Measurements from ENCODE around the gene ABCG1. TPM values are rescaled to one million over a fixed set of nuclear protein-coding genes. Genes with fewer than 3 reads are reported as not detected.
A peak's percentile ranks its signal among the peaks of the same experiment; 100 is the strongest.

ABCG1 gene
- total and polyA plus RNA-seq, 2 of the 4 experiments (the other 2 are of a cell fraction) = 0.19 to 0.36 TPM

DNA sequence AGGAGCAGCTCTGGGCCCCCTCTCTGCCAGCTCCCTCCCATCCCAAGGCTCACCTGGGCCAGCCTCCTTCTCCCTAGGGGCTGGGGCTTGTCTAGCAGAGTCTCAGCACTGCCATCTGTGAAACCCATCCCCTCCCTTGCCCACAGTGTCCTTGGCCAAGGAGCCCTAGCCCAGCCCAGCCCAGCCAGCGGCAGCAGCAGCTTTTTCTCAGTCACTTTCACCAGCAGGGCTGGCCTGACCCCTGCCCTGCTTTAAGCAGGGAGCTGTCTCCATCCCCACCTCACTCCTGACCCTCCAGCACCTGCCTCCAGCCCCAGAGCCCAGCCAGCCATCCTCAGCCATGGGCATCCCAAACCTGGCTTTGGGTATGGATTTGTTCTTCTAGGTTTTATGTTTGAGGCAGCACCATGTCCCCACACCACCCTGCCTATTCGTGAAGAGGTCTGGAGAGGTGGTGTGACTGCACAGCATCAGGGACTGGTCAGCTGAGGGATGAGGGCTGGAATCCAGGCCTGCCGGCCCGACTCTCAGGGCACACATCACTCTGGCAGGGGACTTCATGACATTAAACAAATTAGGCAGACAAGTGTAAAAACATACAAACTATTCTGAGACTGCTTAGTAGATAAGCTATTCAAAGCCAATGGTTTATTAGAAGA is 36.1 kb upstream of the ABCG1 start:
- ATAC-seq (ENCODE audit: low read depth) (no peak), DNase-seq (no peak)
- Histone ChIP-seq H3K9ac (ENCODE audit: low read depth, low read length) (no peak overlapping the region), H3K9me1 (ENCODE audit: insufficient read depth, low read length) (peaks cover 10% of the 10 kb centered on the region), H3K27ac (ENCODE audit: insufficient read depth, low read length) (no peak overlapping the region), H3K4ac (ENCODE audit: low read depth, low read length) (no peak overlapping the region), H4K5ac (ENCODE audit: low read depth, low read length) (no peak overlapping the region), H2BK15ac (ENCODE audit: low read depth, low read length) (no peak overlapping the region), H3K4me3 (ENCODE audit: insufficient read depth, low read depth, low read length) (no peak overlapping the region), H3K4me2 (ENCODE audit: low read depth, low read length) (no peak overlapping the region), H4K8ac (ENCODE audit: low read depth in 2 of 2, low read length in 2 of 2) (no peak overlapping the region), H3K23ac (ENCODE audit: low read depth, low read length) (no peak overlapping the region), H3K18ac (ENCODE audit: low read depth, low read length) (no peak overlapping the region), H2BK5ac (ENCODE audit: low read depth, low read length, poor library complexity, severe bottlenecking) (peak overlapping the region; percentile 93), H3K14ac (replicated peaks; ENCODE audit: low read depth, low read length) (no peak overlapping the region), H3K27me3 (ENCODE audit: control insufficient read depth, insufficient read depth, low read length) (peaks cover 11% of the 10 kb centered on the region), H4K91ac (ENCODE audit: insufficient read depth, low read depth, low read length) (no peak overlapping the region), H2BK20ac (ENCODE audit: low read depth, low read length) (no peak overlapping the region), H3K4me1 (ENCODE audit: control insufficient read depth, insufficient read depth, low read length) (no peaks in the 10 kb centered on the region), H2AK5ac (ENCODE audit: low read depth, low read length) (no peak overlapping the region; the same call in 1 of the 2 replicates), H2BK120ac (ENCODE audit: low read depth, low read length) (no peak overlapping the region), H3K56ac (ENCODE audit: extremely low read depth, insufficient read depth, low read length) (no peak overlapping the region), H3K9me3 (ENCODE audit: control insufficient read depth, insufficient read depth, low read length) (peaks cover 2% of the 10 kb centered on the region; the same call in 1 of the 2 replicates), H3K79me1 (ENCODE audit: low read depth in 1 of 2, low read length in 2 of 2) (no peaks in the 10 kb centered on the region), H2AK9ac (replicated peaks; ENCODE audit: low read depth, low read length, poor library complexity) (no peak overlapping the region), H2AFZ (replicated peaks; ENCODE audit: low read length, poor library complexity) (no peak overlapping the region), H4K20me1 (ENCODE audit: insufficient read depth, low read length) (no peaks in the 10 kb centered on the region), H3K36me3 (ENCODE audit: control insufficient read depth, insufficient read depth, low read length) (no peaks in the 10 kb centered on the region)
- no TSS peak for BruUV-seq (replicated peaks)
- no CpG with 5 or more reads among the region's 4 CpGs for WGBS, 2 experiments (ENCODE audit: extremely low coverage in 2 of 2, insufficient read length in 1 of 2)
- TF ChIP-seq SMC3 (IDR thresholded peaks at IDR 0.05; ENCODE audit: low read depth, low read length) = no peak
- TF ChIP-seq MXI1 (IDR thresholded peaks at IDR 0.05; ENCODE audit: borderline replicate concordance, low read depth, low read length) = no peak
- TF ChIP-seq RFX5 (IDR thresholded peaks at IDR 0.05; ENCODE audit: low read depth, low read length) = no peak
- TF ChIP-seq BHLHE40 (IDR thresholded peaks at IDR 0.05; ENCODE audit: low read depth, low read length) = no peak
- no peak for TF ChIP-seq MAFK (IDR thresholded peaks at IDR 0.05; ENCODE audit: low read depth, low read length)
- no peak for TF ChIP-seq CTCF (conservative IDR thresholded peaks at IDR 0.05; ENCODE audit: low read depth, low read length)
- TF ChIP-seq CHD1 (IDR thresholded peaks at IDR 0.05; ENCODE audit: low read depth, low read length) = no peak
- no peak for TF ChIP-seq RCOR1 (IDR thresholded peaks at IDR 0.05; ENCODE audit: insufficient replicate concordance, low read length)
- TF ChIP-seq CEBPB (IDR thresholded peaks at IDR 0.05; ENCODE audit: low read depth, low read length) = no peak
- TF ChIP-seq, protein P1, sequence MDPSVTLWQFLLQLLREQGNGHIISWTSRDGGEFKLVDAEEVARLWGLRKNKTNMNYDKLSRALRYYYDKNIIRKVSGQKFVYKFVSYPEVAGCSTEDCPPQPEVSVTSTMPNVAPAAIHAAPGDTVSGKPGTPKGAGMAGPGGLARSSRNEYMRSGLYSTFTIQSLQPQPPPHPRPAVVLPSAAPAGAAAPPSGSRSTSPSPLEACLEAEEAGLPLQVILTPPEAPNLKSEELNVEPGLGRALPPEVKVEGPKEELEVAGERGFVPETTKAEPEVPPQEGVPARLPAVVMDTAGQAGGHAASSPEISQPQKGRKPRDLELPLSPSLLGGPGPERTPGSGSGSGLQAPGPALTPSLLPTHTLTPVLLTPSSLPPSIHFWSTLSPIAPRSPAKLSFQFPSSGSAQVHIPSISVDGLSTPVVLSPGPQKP (IDR thresholded peaks at IDR 0.05; ENCODE audit: borderline replicate concordance, low read depth, low read length) = no peak
- TF ChIP-seq MAZ (IDR thresholded peaks at IDR 0.05; ENCODE audit: borderline replicate concordance, low read depth, low read length) = no peak
- no peak for TF ChIP-seq NFE2L2 (IDR thresholded peaks at IDR 0.05; ENCODE audit: low read depth, low read length)
- no peak for TF ChIP-seq RAD21 (IDR thresholded peaks at IDR 0.05; ENCODE audit: low read length)
- TF ChIP-seq POLR2A (IDR thresholded peaks at IDR 0.05; ENCODE audit: low read depth, low read length) = no peak
- TF ChIP-seq, protein P2, sequence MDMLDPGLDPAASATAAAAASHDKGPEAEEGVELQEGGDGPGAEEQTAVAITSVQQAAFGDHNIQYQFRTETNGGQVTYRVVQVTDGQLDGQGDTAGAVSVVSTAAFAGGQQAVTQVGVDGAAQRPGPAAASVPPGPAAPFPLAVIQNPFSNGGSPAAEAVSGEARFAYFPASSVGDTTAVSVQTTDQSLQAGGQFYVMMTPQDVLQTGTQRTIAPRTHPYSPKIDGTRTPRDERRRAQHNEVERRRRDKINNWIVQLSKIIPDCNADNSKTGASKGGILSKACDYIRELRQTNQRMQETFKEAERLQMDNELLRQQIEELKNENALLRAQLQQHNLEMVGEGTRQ (IDR thresholded peaks at IDR 0.05; ENCODE audit: low read depth, low read length) = no peak
- TF ChIP-seq FOS (IDR thresholded peaks at IDR 0.05; ENCODE audit: low read depth, low read length) = no peak
- intact Hi-C loops (cut with micrococcal nuclease) (no loop called here), dilution Hi-C loops (cut with HindIII; ENCODE audit: low sequenced_read_pairs, unreplicated experiment) (no loop called here), in situ Hi-C loops (cut with MboI; ENCODE audit: low sequenced_read_pairs) (no loop called here)
- CTCF ChIA-PET = no interaction called here
- POLR2A ChIA-PET (ENCODE audit: unreplicated experiment) = no interaction called here
